ENCODE measurements around the gene COL23A1.

The COL23A1 gene

DNA sequence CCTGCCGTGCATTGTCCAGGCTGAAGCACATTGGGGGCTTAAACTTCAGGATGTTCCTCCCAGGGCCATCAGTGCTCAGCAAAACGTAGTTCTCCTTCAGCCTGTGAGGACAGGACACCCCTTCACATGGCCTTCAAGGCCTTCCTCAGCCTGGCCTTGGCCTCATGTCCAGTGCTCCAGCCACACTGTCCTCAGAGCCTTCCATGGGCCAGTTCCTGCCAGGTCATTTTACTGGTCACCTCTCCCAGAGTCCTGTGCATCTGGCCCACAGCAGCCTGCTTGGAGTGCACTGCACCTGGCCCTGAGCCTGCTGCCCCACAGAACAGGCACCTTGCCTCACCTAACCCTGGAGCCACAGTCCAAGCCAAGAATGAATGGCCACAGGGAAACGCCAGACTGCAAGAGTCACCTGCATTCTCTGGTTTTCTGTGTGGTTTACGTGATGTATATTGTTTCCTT lies 377.2 kb downstream of the COL23A1 start:
- TF ChIP-seq, protein P1, sequence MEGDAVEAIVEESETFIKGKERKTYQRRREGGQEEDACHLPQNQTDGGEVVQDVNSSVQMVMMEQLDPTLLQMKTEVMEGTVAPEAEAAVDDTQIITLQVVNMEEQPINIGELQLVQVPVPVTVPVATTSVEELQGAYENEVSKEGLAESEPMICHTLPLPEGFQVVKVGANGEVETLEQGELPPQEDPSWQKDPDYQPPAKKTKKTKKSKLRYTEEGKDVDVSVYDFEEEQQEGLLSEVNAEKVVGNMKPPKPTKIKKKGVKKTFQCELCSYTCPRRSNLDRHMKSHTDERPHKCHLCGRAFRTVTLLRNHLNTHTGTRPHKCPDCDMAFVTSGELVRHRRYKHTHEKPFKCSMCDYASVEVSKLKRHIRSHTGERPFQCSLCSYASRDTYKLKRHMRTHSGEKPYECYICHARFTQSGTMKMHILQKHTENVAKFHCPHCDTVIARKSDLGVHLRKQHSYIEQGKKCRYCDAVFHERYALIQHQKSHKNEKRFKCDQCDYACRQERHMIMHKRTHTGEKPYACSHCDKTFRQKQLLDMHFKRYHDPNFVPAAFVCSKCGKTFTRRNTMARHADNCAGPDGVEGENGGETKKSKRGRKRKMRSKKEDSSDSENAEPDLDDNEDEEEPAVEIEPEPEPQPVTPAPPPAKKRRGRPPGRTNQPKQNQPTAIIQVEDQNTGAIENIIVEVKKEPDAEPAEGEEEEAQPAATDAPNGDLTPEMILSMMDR (IDR thresholded peaks at IDR 0.05; ENCODE audit: low read length), result no peak
- no peak for TF ChIP-seq EZH2 (optimal IDR thresholded peaks at IDR 0.05; ENCODE audit: low read depth, low read length)
- no peak for TF ChIP-seq EZH2phosphoT487 (IDR thresholded peaks at IDR 0.05; ENCODE audit: low read length)
- Histone ChIP-seq H3K36me3 (replicated peaks; ENCODE audit: insufficient read depth, low read length) (peaks cover 26% of the 10 kb centered on the region), H3K9ac (ENCODE audit: low read length) (no peak overlapping the region), H3F3A (ENCODE audit: insufficient read depth, low read length) (peaks cover 22% of the 10 kb centered on the region), H3K4me2 (ENCODE audit: low read depth, low read length) (no peak overlapping the region), H4K20me1 (ENCODE audit: insufficient read depth, low read length) (peaks cover 26% of the 10 kb centered on the region), H3K27ac (ENCODE audit: low read length) (no peak overlapping the region), H3K79me2 (ENCODE audit: low read length) (peaks cover 38% of the 10 kb centered on the region), H3K27me3 (replicated peaks; ENCODE audit: insufficient read depth, low read length) (no peaks in the 10 kb centered on the region), H3K9me2 (replicated peaks; ENCODE audit: insufficient read depth, low read length) (no peaks in the 10 kb centered on the region), H2AFZ (ENCODE audit: low read length) (no peak overlapping the region), H3K9me3 (replicated peaks; ENCODE audit: insufficient read depth, low read length) (no peaks in the 10 kb centered on the region), H3K4me1 (ENCODE audit: low read length) (peaks cover 1% of the 10 kb centered on the region; the same call in 1 of the 2 replicates), H3K4me3 (ENCODE audit: low read length) (no peak overlapping the region)
- DNase-seq, result no peak

DNA sequence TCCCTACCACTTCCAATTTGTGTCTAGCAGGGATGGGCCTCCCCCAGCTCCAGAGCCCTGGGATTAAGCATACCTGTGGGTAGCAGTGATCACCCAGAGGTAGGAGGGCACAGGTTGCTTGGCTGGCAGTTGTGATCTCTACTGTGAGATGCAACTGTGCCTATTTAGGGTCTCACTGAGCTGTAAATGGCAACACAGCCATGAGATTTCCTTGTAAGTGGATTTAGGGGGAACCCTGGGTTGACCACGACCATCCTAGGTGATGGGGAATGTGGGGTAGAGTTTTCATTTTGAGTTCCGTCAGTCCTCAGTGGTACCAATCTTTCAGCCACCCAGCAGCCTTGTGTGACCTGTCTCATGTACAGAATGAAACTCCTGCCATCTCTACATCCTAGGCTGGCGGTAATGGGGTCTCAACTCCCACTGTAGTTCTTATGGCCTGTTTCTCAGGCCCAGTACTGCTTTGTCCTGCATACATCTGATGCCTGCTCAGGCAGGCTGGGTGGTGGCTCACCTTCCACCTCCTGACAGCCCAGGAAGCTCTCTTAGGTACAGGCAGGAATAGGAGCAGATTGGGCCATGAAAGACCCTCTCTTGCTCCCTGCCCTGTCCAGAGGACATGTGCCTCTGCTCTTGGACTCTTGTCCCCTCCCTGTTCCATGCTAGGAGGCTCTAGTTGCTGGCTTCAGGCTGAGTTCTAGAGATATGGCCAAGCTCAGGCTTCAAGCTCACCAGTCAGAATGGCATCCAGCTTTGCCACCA lies 377.8 kb downstream of the COL23A1 start:
- Histone ChIP-seq H3K27ac (ENCODE audit: low read length) (no peak overlapping the region), H3K4me3 (ENCODE audit: low read length) (no peak overlapping the region), H3K4me2 (ENCODE audit: low read depth, low read length) (no peak overlapping the region), H3F3A (ENCODE audit: insufficient read depth, low read length) (peaks cover 25% of the 10 kb centered on the region), H3K27me3 (replicated peaks; ENCODE audit: insufficient read depth, low read length) (no peaks in the 10 kb centered on the region), H3K36me3 (replicated peaks; ENCODE audit: insufficient read depth, low read length) (peaks cover 33% of the 10 kb centered on the region), H3K9me2 (replicated peaks; ENCODE audit: insufficient read depth, low read length) (no peaks in the 10 kb centered on the region), H3K9me3 (replicated peaks; ENCODE audit: insufficient read depth, low read length) (no peaks in the 10 kb centered on the region), H3K9ac (ENCODE audit: low read length) (no peak overlapping the region), H3K79me2 (ENCODE audit: low read length) (peaks cover 44% of the 10 kb centered on the region), H2AFZ (ENCODE audit: low read length) (no peak overlapping the region), H3K4me1 (ENCODE audit: low read length) (peaks cover 2% of the 10 kb centered on the region; the same call in 1 of the 2 replicates), H4K20me1 (ENCODE audit: insufficient read depth, low read length) (peaks cover 32% of the 10 kb centered on the region)
- TF ChIP-seq, protein P1 (IDR thresholded peaks at IDR 0.05; ENCODE audit: low read length), result no peak
- TF ChIP-seq EZH2 (optimal IDR thresholded peaks at IDR 0.05; ENCODE audit: low read depth, low read length), result no peak
- DNase-seq, result no peak

DNA sequence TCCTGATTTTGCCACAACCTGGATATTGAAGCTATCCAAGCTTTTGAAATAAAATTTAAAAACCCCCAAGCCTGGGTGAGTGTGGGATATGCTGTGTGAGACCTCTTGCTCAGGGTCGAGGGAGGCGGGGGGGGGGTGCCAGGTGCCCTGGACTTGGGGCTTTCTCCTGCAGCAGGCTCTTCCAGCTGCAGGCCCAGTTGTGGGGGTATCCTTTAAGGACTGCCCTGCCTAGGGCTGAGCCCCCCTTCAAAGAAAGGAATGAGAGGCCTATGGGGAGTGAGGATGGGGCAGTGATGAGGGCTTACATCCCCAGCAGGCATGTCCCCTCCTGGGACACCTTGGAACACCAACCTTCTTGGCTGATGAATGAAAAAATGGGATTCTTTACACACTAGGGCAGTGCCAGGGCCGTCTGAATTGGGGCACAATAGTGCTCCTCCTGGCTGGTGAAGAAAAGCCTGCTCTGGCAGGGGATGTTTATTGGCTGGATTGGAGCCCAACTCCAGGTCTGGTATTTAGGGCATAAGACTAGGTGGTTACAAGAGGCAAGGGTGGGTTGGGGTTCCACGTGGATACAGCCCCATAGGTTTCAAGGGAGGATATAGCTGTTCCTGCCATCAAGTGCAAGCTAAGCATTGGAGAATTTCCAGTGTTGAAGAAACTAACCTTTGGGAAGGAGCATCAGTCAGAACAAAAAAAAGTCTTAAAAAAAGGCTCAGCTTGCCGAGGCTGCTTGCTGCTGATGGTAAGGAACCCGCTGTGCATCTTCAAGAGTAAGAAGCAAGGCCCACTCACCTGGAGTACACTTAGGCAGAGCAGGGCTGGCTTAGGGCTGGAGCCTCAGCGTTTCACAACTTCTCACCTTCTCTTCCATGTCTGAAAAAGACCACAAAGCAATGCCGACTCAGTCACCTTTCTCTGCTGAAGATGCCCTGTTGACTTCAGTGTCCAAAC lies 378.8 kb downstream of the COL23A1 start:
- Histone ChIP-seq H3K9ac (ENCODE audit: low read length) (no peak overlapping the region), H3K4me2 (ENCODE audit: low read depth, low read length) (no peak overlapping the region), H4K20me1 (ENCODE audit: insufficient read depth, low read length) (peaks cover 43% of the 10 kb centered on the region), H2AFZ (ENCODE audit: low read length) (no peak overlapping the region), H3K36me3 (replicated peaks; ENCODE audit: insufficient read depth, low read length) (peaks cover 43% of the 10 kb centered on the region), H3F3A (ENCODE audit: insufficient read depth, low read length) (peaks cover 32% of the 10 kb centered on the region), H3K9me2 (replicated peaks; ENCODE audit: insufficient read depth, low read length) (no peaks in the 10 kb centered on the region), H3K9me3 (replicated peaks; ENCODE audit: insufficient read depth, low read length) (no peaks in the 10 kb centered on the region), H3K4me1 (ENCODE audit: low read length) (peaks cover 6% of the 10 kb centered on the region), H3K4me3 (ENCODE audit: low read length) (no peak overlapping the region), H3K27me3 (replicated peaks; ENCODE audit: insufficient read depth, low read length) (no peaks in the 10 kb centered on the region), H3K27ac (ENCODE audit: low read length) (no peak overlapping the region), H3K79me2 (ENCODE audit: low read length) (peaks cover 55% of the 10 kb centered on the region)
- DNase-seq, result no peak
- TF ChIP-seq EZH2 (optimal IDR thresholded peaks at IDR 0.05; ENCODE audit: low read depth, low read length) (no peak), EZH2phosphoT487 (IDR thresholded peaks at IDR 0.05; ENCODE audit: low read length) (no peak)
- TF ChIP-seq, protein P1 (IDR thresholded peaks at IDR 0.05; ENCODE audit: low read length), result no peak

Measured in MM.1S (cell line).